Gastroesophageal sphincter (tissue), 4 donors: Measurements from ENCODE around the gene CARD11. TPM values are rescaled to one million over a fixed set of nuclear protein-coding genes. Genes with fewer than 3 reads are reported as not detected.

Experiments used
- ATAC-seq: fragments of 150-250 bp; one replicate; pipeline ENCODE4 v1.9.1; 2016; ENCODE audit warnings: mild to moderate bottlenecking, moderate library complexity
- H3K27ac ChIP-seq, 4 donors: fragments of 200-600 bp; sonication (generic) in 3 of 4; 1 replicate in 3 of 4; 2 replicates in 1 of 4; pipeline ENCODE4 v1.5.1; 2016 to 2019
- H3K27me3 ChIP-seq: fragments of 200-600 bp; sonication (generic); one replicate; pipeline ENCODE4 v1.5.1; 2019
- H3K36me3 ChIP-seq, 2 donors: fragments of 200-600 bp; sonication (generic); one replicate each; pipeline ENCODE4 v1.5.1; 2019; ENCODE audit warnings: control low read depth in 1 of 2
- H3K4me1 ChIP-seq, 3 donors: fragments of 200-600 bp; sonication (generic); 1 replicate in 2 of 3; 2 replicates in 1 of 3; pipeline ENCODE4 v1.5.1; 2016 to 2019; ENCODE audit warnings: control low read depth in 2 of 3
- H3K4me3 ChIP-seq, 2 donors: fragments of 200-600 bp; sonication (generic); one replicate each; pipeline ENCODE4 v1.5.1; 2019; ENCODE audit warnings: mild to moderate bottlenecking in 1 of 2, moderate library complexity in 1 of 2
- H3K9me3 ChIP-seq, 3 donors: fragments of 200-600 bp; sonication (generic); one replicate each; pipeline ENCODE4 v1.5.1; 2017 to 2019; ENCODE audit warnings: control low read depth in 2 of 3
- CTCF ChIP-seq, 4 experiments: fragments of 200-600 bp in 2 of 4; fragments of 450-650 bp in 2 of 4; sonication (generic) in 1 of 4; IDR thresholded peaks; one replicate each; pipeline ENCODE4 v1.5.1; 2017 to 2019; ENCODE audit warnings: antibody characterized with exemption in 4 of 4, mild to moderate bottlenecking in 2 of 4, moderate library complexity in 2 of 4
- EP300 ChIP-seq: sonication (generic); formaldehyde crosslinking; IDR thresholded peaks from one replicate; pipeline ENCODE4 v1.6.1; 2017; ENCODE audit warnings: antibody characterized with exemption, mild to moderate bottlenecking
- POLR2A ChIP-seq, 2 donors: fragments of 450-650 bp; IDR thresholded peaks; one replicate each; pipeline ENCODE4 v1.6.1; 2017; ENCODE audit warnings: antibody characterized with exemption in 2 of 2, mild to moderate bottlenecking in 2 of 2, moderate library complexity in 1 of 2
- POLR2AphosphoS5 ChIP-seq: sonication (generic); formaldehyde crosslinking; IDR thresholded peaks from one replicate; pipeline ENCODE4 v1.6.1; 2017; ENCODE audit warnings: antibody characterized with exemption
- WGBS, 2 donors: methylation state at CpG; one replicate each; pipeline ENCODE4 v1.1.5; 2018; ENCODE audit warnings: low coverage in 1 of 2; 5-methylcytosine and 5-hydroxymethylcytosine counted together
- total RNA-seq, 4 donors: library from RNA; depleted of rRNA; stranded (reverse); fragments of >200 nt; gene quantifications; one replicate each; pipeline ENCODE4 v1.1.0, GENCODE V29; 2016

The CARD11 gene
- total RNA-seq, 4 donors from 2014 or later, result 0.27 to 0.67 (median 0.45) TPM

GRCh38 chr7:2876031-2876731, 167.5 kb downstream of the CARD11 start:
- no peaks in the 10 kb centered on the region for H3K9me3 ChIP-seq
- peaks cover 0 to under 1% (median 0%) of the 10 kb centered on the region in 3 donors for H3K4me1 ChIP-seq
- H3K27me3 ChIP-seq, result peaks cover 13% of the 10 kb centered on the region

GRCh38 chr7:2873686-2874551, 169.7 kb downstream of the CARD11 start:
- no peak overlapping the region for H3K4me3 ChIP-seq
- H3K9me3 ChIP-seq, result no peaks in the 10 kb centered on the region
- H3K4me1 ChIP-seq, result peaks cover 0 to 12% (median 0%) of the 10 kb centered on the region in 3 donors
- TF ChIP-seq POLR2AphosphoS5, result no peak
- TF ChIP-seq POLR2A (IDR thresholded peaks at IDR 0.05), result no peak
- no peak for TF ChIP-seq EP300
- WGBS, 2 donors, result 62 to 63% methylated on average over 3 to 6 of the region's 7 CpGs
- no peak for ATAC-seq
- no peaks in the 10 kb centered on the region for H3K36me3 ChIP-seq
- H3K27ac ChIP-seq, result no peak overlapping the region
- H3K27me3 ChIP-seq, result peaks cover 13% of the 10 kb centered on the region

More at GRCh38 chr7:2876031-2876731, 167.5 kb downstream of the CARD11 start:
- H3K36me3 ChIP-seq, result no peaks in the 10 kb centered on the region
- 51 to 54% methylated on average over 7 to 9 of the region's 24 CpGs for WGBS, 2 donors
- H3K27ac ChIP-seq, result no peak overlapping the region
- ATAC-seq, result no peak
- no peak overlapping the region for H3K4me3 ChIP-seq
- TF ChIP-seq POLR2AphosphoS5 (no peak), CTCF (IDR thresholded peaks at IDR 0.05) (no peak), POLR2A (IDR thresholded peaks at IDR 0.05) (no peak), EP300 (no peak)

GRCh38 chr7:2873146-2873545, 170.5 kb downstream of the CARD11 start:
- Histone ChIP-seq H3K36me3 (no peaks in the 10 kb centered on the region), H3K9me3 (no peaks in the 10 kb centered on the region), H3K4me3 (no peak overlapping the region), H3K4me1 (peaks cover 0 to 12% (median 0%) of the 10 kb centered on the region in 3 donors), H3K27ac (no peak overlapping the region), H3K27me3 (peaks cover 13% of the 10 kb centered on the region)
- WGBS, 2 donors, result 48 to 50% methylated on average over 2 to 4 of the region's 10 CpGs
- TF ChIP-seq POLR2AphosphoS5 (no peak), CTCF (IDR thresholded peaks at IDR 0.05) (no peak), EP300 (no peak), POLR2A (IDR thresholded peaks at IDR 0.05) (no peak)
- no peak for ATAC-seq

GRCh38 chr7:2872296-2872874, 171.3 kb downstream of the CARD11 start:
- 91 to 96% methylated on average over 5 to 10 of the region's 10 CpGs for WGBS, 2 donors
- no peaks in the 10 kb centered on the region for H3K36me3 ChIP-seq
- no peak overlapping the region for H3K4me3 ChIP-seq
- TF ChIP-seq POLR2AphosphoS5, result no peak
- no peak for TF ChIP-seq POLR2A (IDR thresholded peaks at IDR 0.05)
- TF ChIP-seq EP300, result no peak
- no peak for TF ChIP-seq CTCF (IDR thresholded peaks at IDR 0.05)
- H3K9me3 ChIP-seq, result no peaks in the 10 kb centered on the region
- H3K27ac ChIP-seq, result no peak overlapping the region
- peaks cover 13% of the 10 kb centered on the region for H3K27me3 ChIP-seq
- peaks cover 0 to 12% (median 0%) of the 10 kb centered on the region in 3 donors for H3K4me1 ChIP-seq
- no peak for ATAC-seq

- no peaks in the 10 kb centered on the region for H3K9me3 ChIP-seq
Measured at GRCh38 chr7:2870471-2870931, 173.2 kb downstream of the CARD11 start.

More at GRCh38 chr7:2870471-2870931, 173.2 kb downstream of the CARD11 start:
- ATAC-seq, result peak; percentile 84
- Histone ChIP-seq H3K4me3 (peak overlapping the region in 1 of 2 donors; percentile 32), H3K36me3 (no peaks in the 10 kb centered on the region), H3K4me1 (peaks cover 0 to 12% (median 0%) of the 10 kb centered on the region in 3 donors), H3K27ac (peak overlapping the region in 2 of 4 donors; percentile 51 to 62), H3K27me3 (no peaks in the 10 kb centered on the region)
- 15 to 39% methylated on average over 3 to 9 of the region's 10 CpGs for WGBS, 2 donors
- TF ChIP-seq POLR2A (IDR thresholded peaks at IDR 0.05) (no peak), POLR2AphosphoS5 (no peak), CTCF (IDR thresholded peaks at IDR 0.05) (no peak), EP300 (no peak)
